Coronary artery (tissue), 2 donors: ENCODE results near the gene CDH1.

ENCODE experiments used
- DNase-seq: peaks from one replicate; pipeline ENCODE4 v3.0.0-alpha.2; 2017; ENCODE audit warnings: low spot score
- H3K27ac ChIP-seq, 2 donors: fragments of 200-600 bp; sonication (generic); one replicate each; pipeline ENCODE4 v1.5.1; 2016 to 2019
- H3K4me3 ChIP-seq: fragments of 200-600 bp; sonication (generic); 2 replicates; pipeline ENCODE4 v1.5.1; 2016; ENCODE audit warnings: mild to moderate bottlenecking, moderate library complexity
- TF ChIP-seq, protein P1 (sequence below): fragments of 200-600 bp; sonication (generic); IDR thresholded peaks from one replicate; pipeline ENCODE4 v1.5.1; 2019; ENCODE audit warnings: antibody characterized with exemption

Gene CDH1

DNA sequence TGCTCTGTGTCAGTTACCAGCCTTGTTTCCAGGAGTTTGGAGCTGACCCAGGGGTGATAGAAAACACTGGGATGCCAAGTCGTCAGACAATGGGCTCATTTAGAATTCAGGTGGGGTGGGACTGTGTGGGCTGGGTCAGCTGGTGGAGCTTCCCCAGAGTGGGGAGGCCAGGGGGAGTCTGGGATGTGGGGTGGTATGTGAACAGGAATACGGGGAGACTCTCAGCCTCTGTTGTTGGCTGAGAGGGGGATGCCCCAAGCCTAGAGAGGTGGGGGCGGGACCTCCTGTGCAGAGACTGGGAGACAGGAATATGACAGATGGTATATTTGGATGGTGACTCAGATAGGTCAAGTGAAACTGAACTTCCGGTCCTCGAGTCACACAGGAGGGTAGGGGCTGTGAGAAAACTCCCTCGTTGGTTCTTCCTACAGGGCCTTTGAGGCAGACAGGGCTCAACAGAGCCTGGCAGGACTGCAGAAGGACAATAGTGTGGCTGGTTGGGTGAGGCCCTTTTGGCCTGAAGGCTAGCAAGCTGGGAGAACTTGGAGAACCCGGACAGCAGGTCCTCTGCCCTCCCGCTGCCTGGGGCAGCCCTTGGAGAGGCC, 23.7 kb downstream of the CDH1 start:
- Histone ChIP-seq H3K27ac (no peak overlapping the region), H3K4me3 (no peak overlapping the region)
- TF ChIP-seq, protein P1, sequence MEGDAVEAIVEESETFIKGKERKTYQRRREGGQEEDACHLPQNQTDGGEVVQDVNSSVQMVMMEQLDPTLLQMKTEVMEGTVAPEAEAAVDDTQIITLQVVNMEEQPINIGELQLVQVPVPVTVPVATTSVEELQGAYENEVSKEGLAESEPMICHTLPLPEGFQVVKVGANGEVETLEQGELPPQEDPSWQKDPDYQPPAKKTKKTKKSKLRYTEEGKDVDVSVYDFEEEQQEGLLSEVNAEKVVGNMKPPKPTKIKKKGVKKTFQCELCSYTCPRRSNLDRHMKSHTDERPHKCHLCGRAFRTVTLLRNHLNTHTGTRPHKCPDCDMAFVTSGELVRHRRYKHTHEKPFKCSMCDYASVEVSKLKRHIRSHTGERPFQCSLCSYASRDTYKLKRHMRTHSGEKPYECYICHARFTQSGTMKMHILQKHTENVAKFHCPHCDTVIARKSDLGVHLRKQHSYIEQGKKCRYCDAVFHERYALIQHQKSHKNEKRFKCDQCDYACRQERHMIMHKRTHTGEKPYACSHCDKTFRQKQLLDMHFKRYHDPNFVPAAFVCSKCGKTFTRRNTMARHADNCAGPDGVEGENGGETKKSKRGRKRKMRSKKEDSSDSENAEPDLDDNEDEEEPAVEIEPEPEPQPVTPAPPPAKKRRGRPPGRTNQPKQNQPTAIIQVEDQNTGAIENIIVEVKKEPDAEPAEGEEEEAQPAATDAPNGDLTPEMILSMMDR = no peak
- no peak for DNase-seq

DNA sequence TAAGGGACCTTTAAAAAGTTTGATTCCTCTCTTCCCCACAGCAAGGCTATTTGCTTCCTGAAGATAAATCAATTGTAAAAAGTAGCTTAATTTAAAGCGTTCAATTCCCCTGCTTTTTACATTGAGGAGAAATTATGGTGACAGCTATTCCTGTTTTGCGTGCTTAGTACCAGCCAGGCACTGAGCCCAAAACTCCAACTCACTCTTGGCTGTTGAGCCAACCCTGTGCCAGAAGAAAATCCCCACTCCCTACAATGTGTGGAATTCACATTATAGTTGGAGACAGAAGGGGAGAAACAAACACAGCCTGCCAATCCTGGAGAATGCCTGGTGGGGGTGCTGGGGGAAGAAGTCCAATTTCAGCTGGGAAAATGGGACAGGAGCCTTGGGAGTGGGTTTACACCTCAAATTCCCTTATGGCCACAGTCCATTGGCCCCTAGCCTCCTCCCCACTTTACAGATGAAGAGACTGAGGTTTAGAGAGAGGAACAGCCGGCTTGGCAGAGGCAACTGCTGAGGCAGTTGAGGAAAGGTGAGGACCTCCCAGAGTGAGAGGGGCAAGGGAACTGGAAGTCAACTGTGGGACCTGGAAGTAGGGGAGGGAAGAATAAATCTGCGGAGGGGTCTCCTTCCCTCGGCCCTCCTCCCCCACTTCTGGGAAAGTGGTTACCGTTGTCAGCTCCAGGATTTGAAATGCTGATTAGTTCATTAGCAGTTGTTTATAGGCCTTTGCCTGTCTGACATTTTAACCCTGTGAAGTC, 26.1 kb downstream of the CDH1 start:
- DNase-seq = no peak
- H3K27ac ChIP-seq = no peak overlapping the region
- TF ChIP-seq, protein P1 = no peak
- H3K4me3 ChIP-seq = no peak overlapping the region

DNA sequence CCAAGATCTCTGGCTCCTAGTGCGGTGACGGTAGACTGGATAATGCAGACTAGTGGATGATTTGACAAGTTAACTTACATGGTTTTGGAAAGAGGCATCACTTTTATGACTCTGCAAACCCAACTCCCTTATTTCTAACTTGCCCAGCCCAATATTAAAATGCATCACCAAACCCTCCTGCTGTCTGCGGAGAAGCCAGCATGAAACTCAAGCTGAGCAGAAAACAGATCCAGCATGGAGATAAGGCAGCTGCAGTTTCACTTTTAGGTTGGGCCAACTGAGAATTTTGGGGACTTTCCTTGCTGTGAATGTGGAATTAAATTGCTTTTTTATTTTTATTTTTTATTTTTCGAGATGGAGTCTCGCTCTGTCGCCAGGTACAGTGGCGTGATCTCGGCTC, 27.8 kb downstream of the CDH1 start:
- no peak overlapping the region for H3K4me3 ChIP-seq
- no peak overlapping the region for H3K27ac ChIP-seq
- TF ChIP-seq, protein P1 = no peak
- DNase-seq = no peak

DNA sequence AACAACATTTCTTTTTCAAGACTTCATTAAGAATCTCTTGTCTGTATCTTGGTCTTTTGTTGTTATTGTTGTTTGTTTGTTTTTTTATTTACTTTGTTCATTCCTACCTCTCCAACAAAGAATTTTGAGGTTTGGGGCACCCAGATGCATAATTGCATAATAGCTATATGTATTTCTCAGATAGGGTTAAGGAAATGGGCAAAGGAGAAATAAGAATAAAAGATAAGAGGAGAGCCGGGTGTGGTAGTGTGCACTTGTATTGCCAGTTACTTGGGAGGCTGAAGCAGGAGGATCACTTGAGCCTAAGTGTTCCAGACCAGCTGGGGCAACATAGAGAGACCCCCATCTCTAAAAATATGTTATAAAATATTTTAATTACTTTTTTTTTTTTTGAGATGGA, 30.5 kb downstream of the CDH1 start:
- TF ChIP-seq, protein P1 = no peak
- no peak overlapping the region for H3K27ac ChIP-seq
- no peak for DNase-seq
- no peak overlapping the region for H3K4me3 ChIP-seq

DNA sequence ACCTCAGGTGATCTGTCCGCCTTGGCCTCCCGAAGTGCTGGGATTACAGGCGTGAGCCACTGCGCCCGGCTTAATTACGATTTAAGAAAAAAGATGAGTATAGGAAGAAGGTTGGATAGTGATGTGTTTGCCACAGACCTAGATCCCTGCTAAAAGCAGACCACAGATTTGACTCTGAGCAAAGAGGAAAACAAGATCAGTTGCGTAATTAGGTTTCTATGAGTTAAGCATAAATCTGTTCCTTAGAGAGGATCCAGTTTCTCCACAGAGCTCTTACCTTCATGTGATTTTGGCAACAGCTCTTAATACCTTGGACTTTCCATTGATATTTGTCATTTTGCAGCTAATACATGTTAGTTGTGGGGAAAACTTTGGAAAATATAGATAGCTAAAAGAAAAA, 31.1 kb downstream of the CDH1 start:
- DNase-seq = no peak
- no peak overlapping the region for H3K4me3 ChIP-seq

DNA sequence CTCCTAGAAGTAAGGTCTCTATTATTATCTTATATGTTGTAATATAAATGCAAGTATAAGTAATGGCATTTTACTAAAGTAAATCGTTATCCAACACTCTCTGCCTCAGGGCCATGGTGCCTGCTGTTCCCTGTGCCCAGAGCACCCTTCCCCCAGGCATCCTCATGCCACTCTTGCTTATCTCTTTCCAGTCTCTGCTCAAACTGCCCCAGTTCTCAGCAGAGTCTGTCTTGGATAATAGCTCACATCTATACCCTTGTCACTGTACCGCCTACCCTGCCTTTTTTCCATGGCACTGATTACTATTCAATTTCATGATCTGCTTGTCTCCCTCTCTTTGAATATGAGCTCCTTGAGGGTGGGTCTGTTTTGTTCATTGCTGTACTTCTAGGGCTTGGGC, 31.7 kb downstream of the CDH1 start:
- TF ChIP-seq, protein P1 = no peak
- H3K27ac ChIP-seq = no peak overlapping the region
- DNase-seq = no peak
- no peak overlapping the region for H3K4me3 ChIP-seq

More for the DNA sequence above, 31.1 kb downstream of the CDH1 start:
- TF ChIP-seq, protein P1 = no peak
- no peak overlapping the region for H3K27ac ChIP-seq

DNA sequence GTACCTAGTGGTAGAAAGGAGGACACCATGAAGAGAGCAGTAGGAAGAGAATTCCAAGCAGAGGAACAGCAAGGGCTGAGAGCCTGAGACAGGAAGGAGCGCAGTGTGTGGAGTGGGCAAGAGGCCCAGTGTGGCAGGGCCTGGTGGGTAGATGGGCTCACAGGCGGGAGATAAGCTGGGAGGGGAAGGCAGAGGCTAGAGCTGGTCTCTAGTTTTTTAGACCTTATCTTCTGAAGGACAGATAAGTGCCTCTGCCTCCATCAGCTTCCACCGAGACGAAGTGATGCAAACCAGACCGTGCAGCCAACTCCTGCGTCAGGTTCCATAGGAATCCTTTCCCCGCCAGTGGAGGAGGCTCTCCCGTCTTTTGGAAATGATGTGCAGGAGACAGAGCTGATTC, 33.6 kb downstream of the CDH1 start:
- DNase-seq = no peak
- Histone ChIP-seq H3K27ac (no peak overlapping the region), H3K4me3 (no peak overlapping the region)
- TF ChIP-seq, protein P1 = no peak
